Dermis blood vessel endothelial cell (primary cell): ENCODE data around the gene RHBDF1. TPM values are rescaled to one million over a fixed set of nuclear protein-coding genes. Genes with fewer than 3 reads are reported as not detected.
"Not testable (repeated sequence)": the region's sequence is repeated elsewhere in the genome, so short reads cannot be mapped to it uniquely, and the experiment has no call there.

Source experiments
- DNase-seq: peaks from one replicate; pipeline ENCODE4 v3.0.0; 2010
- total RNA-seq: library from RNA; depleted of rRNA; stranded (reverse); fragments of >200 nt; gene quantifications from 2 replicates; pipeline ENCODE4 v1.2.3, GENCODE V29; 2014

RHBDF1 gene
- total RNA-seq, 1 donor from 2014 or later = 30.1 TPM

DNA sequence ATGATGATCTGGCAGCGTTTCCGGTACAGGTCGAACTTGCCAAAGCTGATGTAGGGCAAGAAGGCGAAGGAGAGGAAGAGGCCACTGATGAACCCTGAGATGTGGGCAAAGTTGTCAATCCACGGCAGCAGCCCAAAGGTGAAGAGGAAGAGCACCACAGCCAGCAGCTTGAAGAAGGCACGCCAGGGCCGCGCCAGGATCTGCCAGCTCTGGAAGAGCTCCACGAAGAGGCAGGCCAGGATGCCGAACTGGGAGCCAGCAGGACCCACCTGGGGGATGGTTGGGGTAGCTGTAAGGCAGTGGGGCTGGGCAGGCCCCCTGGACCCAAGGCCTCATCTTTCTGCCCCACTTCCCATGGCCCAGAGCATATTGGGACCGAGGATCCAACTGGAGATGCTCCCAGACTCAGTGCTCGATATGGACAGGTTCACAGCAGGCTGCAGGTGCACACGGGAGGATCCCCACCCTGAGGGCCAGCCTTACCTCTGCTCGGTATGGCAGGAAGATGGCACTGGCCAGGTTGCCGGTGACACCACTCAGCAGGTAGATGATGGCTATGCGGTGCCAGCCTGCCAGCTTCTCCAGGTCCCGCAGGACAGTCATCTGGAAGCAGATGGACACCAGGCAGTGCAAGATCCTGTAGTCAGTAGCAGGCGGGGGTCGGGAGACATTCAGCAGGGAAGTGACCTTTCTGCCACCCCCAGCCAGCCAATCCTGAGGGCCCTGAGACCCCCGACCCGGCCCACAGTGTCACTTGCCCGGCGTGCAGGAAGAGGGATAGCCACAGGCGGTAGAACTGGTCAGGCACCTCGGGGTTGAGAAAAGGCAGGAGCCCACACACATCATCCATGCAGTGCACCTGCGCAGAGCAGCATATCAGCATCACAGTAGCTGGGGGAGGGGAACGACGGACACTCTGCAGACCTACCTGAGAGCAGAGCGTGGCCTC lies 13.7 kb downstream of the RHBDF1 start:
- DNase-seq = no peak

DNA sequence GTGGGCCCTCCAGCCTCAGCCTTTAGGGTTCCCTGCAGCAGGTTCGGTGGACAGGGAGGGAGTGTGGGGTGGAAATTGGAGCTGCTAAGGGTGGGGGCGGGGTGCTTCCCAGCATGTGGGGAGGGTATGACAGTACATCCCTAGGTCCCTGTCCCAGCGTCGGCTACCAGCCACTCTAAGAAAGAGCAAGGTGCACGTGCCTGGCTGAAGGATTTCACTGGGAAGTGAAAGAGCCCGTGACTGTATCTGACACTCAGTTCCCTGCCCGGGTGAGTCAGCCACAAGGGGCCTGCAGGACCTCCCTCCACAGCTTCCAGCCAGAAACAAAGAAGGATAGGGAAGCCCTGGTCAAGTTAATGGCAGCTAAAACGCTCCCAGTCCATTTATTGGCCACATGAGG lies 14.7 kb downstream of the RHBDF1 start:
- peak; percentile 25 for DNase-seq

DNA sequence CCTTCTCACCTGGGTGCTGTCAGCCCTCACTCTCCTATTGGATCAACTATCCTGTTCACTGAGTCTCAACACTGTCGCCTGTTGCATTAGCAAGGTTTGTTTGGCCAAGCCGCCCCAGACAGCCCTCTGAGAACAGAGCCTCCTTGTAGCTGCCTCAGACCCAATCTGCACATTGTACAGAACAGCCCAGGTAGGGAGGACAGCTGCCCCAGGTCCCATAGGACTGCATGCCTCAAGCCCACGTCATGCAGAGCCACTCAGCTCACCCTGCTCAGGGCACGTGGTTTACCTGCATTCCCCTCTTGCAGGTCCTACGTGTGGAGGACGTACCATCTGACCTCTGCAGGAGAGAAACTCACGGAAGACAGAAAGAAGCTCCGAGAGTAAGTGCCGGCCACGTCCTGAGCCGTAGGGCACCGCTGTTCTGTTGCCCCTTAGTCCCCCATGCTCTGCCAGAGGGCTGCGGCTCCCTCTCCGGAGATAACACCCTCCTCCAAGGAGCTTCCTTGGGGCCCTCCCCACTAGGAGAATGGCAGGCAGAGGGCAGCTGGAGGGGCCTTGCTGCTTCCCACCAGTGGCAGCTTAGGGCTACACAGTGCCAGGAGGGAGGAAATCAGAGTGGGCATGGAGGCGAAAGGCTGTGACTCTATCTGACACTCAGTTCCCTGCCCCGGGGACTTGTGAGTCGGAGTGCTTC lies 16.1 kb downstream of the RHBDF1 start:
- no peak for DNase-seq

DNA sequence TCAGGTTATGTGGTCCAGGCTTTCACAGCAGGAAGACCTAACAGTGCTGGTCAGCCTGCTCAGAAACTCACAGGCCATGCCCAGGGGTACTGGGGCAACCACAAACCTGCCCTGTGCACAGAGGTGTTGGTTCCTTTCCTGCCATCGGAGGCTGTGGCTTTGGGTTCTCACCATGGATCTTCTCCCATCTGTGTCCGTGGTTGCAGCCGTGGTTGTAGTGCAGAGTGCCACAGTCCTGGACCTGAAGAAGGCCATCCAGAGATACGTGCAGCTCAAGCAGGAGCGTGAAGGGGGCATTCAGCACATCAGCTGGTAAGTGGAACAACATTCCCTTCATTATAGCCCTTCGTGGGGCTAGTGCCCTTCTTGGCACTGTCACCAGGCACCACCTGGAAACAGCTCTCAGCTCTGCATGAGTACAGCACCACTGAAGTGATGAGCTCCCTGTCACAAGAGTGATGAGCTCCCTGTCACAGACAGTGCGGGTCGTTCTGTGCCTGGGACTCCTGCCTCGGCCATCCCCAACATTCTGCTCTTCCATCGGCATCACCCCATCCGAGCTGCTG lies 16.8 kb downstream of the RHBDF1 start:
- no peak for DNase-seq

DNA sequence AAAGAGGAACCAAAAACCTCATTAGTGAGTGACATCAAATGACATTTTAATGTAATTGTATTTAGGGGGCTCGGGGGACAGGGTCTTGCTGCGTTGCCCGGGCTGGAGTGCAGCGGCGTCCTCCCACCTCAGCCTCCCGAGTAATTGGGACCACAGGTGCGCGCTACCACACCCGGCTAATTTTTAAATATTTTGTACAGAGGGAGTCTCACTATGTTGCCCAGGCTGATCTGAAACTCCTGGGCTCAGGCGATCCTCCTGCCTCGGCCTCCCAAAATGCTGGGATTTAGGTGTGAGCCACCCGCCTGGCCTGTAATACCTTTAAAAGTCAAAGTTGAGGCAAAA lies 18.2 kb downstream of the RHBDF1 start:
- no peak for DNase-seq

DNA sequence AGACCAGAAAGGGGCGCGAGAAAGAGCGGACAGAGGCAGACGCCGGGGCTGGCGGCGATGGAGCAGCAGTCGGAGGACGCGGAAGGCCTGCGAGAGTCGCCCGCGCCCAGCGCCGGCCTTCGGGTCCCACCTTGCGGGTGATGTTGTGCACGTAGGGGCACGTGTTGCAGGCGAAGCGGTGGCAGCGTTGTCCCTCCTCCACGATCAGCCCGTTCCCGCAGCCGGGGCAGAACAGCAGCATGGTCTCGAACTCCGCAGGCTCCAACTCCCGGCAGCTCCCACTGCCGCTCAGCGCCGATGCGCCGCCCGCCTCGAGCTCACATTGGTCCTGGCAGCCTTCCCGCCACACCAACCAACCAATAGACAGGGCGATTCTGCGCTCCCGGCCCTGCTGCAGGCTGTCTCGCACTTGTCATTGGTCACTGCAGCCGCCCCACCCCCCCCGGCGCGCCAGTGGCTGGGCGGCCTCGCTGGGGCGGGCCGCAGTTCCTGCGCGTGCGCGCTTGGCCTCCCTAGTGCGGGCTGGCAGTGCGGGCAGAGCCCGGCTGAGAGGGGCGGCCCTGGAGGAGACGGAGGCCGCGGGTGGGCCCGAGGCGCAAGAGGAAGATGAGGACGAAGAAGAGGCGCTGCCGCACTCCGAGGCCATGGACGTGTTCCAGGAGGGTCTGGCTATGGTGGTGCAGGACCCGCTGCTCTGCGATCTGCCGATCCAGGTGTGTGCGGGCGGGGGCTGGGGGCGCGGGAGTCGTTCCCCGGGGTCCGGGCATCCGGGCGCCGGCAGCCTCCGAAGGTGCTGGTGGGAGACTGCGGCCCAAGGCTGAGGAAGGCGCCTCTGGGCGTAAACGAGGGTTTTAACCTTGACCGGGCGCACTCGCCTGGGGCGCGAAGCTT lies 18.8 kb downstream of the RHBDF1 start, which contains the start of the genes POLR3K and SNRNP25:
TSS of gene POLR3K (minus strand) at position 263 of the 891 bp plus-strand sequence. CDS start at position 241, 22 bp downstream.
TSS of gene SNRNP25 (plus strand) at position 483 of the 891 bp plus-strand sequence. CDS start at position 672, 189 bp downstream.
- peak; percentile 98 for DNase-seq

DNA sequence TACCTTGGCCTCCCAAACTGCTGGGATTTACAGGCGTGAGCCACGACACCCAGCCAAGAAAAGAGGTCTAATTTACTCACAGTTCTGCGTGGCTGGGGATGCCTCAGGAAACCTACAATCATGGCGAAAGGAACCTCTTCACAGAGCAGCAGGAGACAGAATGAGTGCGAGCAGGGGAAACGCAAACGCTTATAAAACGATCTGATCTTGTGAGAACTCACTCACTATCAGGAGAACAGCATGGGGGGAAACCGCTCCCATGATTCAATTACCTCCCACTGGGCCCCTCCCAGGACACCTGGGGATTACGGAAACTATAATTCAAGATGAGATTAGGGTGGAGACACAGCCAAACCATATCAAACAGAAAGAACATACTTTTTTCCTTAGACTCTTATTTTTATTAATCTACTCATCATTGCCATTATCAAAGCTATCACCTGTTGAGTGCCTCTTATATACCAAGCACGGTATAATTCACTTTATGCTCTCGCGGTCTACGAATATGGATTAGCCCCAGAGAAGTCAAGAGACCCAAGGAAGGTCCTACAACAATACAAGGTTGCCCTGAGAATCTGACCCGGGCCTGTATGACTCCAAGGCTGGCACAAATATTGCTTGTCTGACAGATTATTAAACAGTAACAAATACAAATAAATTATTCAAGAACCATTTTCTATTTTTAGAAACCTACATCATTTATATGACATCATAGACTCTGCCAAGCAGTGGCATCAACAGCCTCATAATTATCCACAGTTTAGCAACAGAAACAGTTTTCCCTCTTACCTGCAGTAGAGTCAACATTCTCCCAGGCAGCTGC lies 21.5 kb downstream of the RHBDF1 start:
- no peak for DNase-seq

DNA sequence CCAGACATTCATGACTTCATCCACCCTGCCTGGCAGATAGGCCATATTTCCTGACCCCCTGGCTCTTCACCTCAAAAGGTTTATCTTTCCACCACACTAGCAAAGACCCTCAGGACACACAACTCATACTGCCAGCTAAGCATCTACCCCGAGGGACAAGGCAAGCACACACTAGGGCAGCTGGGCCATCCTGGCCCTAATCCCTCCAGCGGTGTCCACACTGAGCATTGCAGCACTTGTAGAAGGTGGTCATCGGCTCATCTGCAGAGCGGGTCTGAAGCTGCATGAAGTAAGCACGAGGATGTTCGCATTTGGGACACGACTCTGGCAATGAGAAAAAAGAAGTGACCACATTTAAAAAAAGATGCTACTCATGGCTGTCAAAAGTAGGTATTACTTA lies 25.2 kb downstream of the RHBDF1 start:
- DNase-seq = no peak

DNA sequence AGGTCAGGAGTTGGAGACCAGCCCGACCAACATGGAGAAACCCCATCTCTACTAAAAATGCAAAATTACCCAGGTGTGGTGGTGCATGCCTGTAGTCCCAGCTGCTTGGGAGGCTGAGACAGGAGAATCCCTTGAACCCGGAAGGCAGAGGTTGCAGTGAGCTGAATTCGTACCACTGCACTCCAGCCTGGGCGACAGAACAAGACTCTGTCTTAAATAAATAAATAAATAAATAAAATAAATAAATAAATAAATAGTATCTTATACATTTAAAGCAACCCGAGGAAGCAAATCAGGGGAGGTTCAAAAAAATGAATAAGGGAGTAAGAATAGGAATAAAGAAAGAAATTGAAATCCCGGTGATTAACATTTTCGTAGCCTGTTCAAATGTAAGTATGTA lies 25.9 kb downstream of the RHBDF1 start:
- not testable (repeated sequence) for DNase-seq

DNA sequence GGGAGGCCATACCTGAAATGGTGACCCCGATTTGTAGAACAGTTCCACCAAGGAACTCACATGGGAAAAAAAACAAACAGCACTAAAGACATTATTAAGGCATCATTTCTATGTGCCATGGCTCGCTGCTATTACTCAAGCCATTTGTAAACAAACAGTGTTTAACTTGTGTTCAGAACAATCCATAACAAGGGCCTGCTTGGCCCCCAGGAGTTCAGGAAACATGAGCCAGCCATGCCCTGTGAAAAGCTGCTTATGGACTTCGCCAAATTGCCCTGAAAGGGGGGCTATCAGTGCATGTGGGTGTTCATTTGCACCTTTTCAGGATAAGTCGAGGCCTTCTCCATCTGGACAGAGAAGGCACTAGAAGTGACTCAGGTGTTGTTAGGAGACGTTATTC lies 27.0 kb downstream of the RHBDF1 start:
- no peak for DNase-seq

DNA sequence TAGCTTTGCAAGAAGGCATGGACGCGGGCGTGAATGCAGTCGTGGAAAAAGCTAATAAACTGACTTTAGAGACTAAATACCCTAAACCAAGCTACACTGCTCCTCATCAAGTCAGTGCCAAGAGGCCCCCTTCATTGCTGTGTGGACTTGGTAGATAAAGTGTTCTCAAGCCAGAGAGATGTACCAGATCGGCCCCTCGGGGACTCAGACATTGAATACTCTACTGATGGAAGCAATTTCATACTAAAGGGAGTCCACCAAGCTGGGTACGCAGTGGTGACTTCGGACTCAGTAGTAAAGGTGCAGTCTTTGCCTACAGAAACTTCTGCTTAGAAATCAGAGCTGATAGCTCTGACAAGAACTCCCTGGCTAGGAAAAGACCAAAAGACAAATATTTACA lies 27.8 kb downstream of the RHBDF1 start:
- no peak for DNase-seq

DNA sequence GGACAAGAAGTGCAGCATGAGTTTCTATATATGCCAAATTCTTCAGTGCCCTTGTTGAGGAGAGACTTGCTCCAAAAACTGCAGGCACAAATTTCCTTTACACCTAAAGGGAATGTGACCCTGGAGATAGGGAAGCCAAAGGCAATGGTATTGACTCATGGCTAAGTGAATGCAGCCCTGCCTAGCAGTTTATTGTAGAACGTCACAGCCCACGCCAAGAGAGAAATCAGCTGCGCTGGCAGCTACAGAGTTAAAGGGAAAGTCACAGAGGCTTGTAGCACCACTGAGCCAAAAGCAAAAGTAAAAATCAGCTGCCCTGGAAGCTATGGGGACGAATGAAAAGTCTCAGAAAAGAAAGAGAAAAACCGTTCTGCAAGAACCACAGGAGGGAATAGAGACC lies 29.1 kb downstream of the RHBDF1 start:
- no peak for DNase-seq

DNA sequence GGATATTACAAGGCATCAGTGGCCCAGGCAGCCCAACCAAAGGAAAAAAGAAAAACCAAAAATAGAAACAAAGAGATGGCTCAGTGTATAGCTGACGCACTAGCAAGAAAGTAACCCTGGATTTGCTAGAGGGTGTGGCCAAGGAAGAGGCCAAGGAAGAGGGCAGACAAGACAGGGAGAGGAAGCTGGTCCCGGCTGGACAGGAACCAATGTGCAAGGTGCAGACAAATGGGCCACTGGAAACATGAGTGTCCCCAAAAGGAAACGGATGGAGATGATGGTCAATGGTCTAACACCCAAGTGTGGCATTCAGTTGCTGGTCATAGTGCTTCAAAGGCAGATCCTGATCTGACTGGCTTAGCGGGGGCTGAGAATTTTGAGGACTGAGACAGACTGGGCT lies 29.7 kb downstream of the RHBDF1 start:
- DNase-seq = no peak

DNA sequence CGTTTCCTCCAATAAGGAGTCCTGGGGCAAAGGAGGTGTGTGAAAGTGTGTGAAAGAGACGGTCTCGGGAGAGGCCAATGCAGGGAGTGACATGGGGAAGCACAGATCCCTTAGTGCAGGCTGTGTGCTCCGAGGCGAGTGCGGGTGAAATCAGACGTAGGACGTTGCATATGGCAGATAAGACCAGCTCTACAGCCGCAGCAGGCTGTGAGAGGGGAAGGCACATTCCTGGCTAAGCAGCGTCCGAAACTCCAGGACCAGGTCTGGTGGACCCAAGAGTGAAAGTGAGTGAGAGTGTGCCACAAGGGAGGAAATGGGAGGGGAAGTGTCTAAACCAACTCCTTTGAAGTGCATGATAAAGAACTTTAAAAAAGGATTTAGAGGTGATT lies 30.4 kb downstream of the RHBDF1 start:
- DNase-seq = no peak

DNA sequence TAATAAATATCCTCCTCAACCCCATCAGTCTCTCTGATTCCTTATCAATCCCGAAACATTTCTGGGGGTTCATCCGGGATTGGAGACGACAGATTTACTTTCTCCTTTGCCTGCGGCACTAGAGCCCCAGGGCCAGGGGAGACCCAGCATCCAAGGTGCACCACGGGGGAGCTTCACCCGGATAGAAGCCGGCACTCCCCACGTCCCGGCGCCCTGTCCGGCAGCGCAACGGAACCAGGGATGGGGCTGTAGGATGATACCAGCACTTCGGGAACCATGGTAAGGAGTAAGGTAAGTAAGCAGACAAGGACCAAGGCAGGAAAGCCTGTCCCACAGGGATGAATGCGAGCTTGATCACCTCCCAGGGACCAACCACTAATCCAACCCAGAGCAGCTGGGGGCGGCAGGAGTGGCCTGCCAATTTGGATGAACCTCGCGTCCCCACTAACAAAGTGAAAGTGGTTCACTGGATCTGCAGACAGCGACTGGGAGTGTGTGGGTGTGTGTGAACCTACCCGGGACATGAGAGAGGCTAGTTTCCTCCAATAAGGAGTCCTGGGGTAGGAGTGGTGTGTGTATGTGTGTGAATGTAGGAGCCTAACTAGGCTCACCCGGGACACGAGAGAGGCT lies 30.9 kb downstream of the RHBDF1 start:
- no peak for DNase-seq

DNA sequence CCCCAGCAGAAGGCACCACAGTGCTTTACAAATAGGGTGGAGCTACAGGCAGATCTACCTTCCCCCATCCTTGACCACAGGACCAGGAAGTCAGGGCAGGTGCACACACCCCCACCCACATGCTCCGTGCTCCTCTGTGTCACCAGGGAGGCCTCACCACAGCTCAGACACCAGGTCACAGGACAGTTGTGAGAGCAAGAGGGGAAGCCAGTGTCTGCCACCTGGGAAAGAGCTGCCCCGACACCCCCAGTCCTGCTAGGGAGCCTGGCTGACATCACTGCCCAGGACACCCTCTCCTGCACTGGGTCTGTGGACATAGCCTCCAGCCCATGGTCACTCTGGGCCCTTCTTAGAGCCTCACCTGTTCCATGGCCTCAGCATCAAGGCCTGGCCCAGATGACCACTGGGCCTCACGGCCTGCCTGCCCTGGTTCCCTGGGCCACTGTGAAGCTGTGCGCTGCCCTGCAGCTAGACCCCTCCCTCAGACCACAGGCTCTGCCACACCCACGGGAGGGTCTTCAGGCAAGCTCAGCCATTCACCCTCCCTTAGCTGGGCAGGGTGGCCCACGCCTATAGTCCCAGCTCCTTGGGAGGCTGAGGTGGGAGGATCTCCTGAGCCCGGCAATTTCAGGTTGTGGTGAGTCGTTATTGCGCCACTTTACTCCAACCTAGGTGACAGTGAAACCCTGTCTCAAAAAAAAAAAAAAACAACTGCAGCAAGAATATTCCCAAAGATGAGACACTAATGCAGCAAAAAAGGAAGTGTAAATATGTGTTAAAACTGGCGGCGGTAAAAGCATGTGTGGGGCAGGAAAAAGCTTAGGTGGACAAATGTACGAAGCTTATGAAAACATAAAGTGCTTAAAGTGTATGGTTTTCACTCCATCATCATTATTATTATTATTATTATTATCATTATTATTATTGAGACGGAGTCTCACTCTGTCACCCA lies 33.2 kb downstream of the RHBDF1 start:
- no peak for DNase-seq

DNA sequence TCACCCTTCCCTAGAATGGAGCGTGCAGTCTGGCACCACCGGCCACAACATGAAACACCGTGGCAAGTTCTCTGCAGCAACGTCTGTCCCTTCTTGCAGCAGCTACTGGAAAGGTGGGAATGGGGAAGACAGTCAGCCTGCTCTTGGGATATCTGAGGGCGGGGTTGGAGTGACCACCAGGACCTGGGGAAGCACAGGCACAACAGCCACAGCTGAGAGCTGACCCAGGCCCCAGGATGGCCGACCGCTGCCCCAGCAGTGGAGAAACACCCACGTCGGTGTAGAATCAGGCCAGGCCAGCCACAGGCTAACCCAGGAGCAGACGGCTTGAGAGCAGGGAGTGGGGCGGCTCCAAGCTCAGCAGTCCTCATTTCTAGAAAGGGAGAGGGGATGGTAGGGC lies 34.2 kb downstream of the RHBDF1 start:
- DNase-seq = not testable (repeated sequence)

DNA sequence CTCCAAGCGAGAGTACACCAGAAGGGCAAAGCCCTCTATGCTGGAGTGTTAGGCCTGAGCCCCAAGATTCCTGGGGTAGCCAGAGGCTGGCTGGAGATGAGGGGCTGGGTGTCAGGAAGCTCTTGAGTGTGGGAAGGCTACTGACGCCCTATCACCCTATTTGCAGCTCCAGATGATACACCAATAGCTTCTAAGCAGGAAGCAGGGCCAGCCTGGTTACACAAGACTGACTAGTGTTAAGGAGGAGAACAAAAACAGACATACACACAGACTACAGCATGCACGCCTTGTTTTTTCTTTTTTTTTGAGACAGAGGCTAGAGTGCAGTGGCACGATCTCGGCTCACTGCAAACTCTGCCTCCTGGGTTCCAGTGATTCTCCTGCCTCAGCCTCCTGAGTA lies 34.9 kb downstream of the RHBDF1 start:
- DNase-seq = no peak

DNA sequence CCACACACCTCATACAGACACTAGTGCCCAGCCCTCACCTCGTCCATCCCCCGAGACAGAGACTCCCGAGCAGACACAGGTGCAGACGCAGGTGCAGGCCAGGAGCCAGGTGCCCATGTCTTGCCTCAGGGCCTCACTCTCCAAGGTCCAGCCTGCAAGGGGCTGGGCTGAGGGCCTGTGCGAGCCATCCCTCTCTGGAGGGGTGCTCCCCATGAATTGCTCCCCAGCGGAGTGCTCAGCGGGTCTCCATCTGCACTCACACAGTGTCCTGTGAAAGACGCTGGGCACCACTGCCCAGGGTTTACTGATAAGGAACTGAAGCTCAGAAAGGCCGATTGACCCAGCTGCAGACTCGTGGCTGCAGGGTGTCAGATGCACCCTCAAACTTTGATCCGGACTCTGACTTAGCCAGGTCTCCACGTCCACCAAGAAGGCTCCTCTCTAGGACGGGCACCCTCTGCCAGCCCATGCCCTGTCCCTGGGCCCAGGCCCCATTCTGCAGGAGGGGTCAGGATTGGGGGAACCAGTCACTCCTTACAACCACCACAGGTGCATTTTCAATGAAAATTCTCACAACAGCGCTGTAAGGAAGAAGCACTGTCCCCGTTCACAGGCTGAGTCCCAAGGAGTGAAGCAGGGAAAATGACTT lies 36.0 kb downstream of the RHBDF1 start:
- no peak for DNase-seq
